Transverse colon (tissue), 4 donors: ENCODE measurements around the gene CALN1. TPM values are rescaled to one million over a fixed set of nuclear protein-coding genes. Genes with fewer than 3 reads are reported as not detected.

ENCODE experiments used
- DNase-seq: peaks from one replicate; pipeline ENCODE4 v3.0.0-alpha.2; 2019
- H3K27ac ChIP-seq, 4 donors: fragments of 200-600 bp; sonication (generic); 2 replicates each; pipeline ENCODE4 v1.5.1; 2016 to 2018; ENCODE audit warnings: inconsistent platforms in 4 of 4
- H3K27me3 ChIP-seq: fragments of 200-600 bp; sonication (generic); 2 replicates; pipeline ENCODE4 v1.5.1; 2017; ENCODE audit warnings: inconsistent platforms
- H3K36me3 ChIP-seq, 4 donors: fragments of 200-600 bp; sonication (generic); 2 replicates each; pipeline ENCODE4 v1.5.1; 2017 to 2019; ENCODE audit warnings: inconsistent platforms in 4 of 4
- H3K4me1 ChIP-seq, 4 donors: fragments of 200-600 bp; sonication (generic); 2 replicates each; pipeline ENCODE4 v1.5.1; 2017 to 2020; ENCODE audit warnings: inconsistent platforms in 4 of 4
- H3K4me3 ChIP-seq, 4 donors: fragments of 200-600 bp; sonication (generic); 1 replicate in 1 of 4; 2 replicates in 3 of 4; pipeline versions ENCODE4 v1.5.1 to v1.6.1; 2017 to 2019; ENCODE audit warnings: inconsistent platforms in 4 of 4
- H3K9me3 ChIP-seq, 2 donors: fragments of 200-600 bp; sonication (generic); 2 replicates each; pipeline ENCODE4 v1.5.1; 2017 to 2019; ENCODE audit warnings: inconsistent platforms in 2 of 2
- EP300 ChIP-seq: sonication (generic); formaldehyde crosslinking; IDR thresholded peaks from one replicate; pipeline ENCODE4 v1.6.1; 2017; ENCODE audit warnings: antibody characterized with exemption, low read depth
- POLR2A ChIP-seq: fragments of 450-650 bp; IDR thresholded peaks from one replicate; pipeline ENCODE4 v1.6.1; 2016; ENCODE audit warnings: antibody characterized with exemption, mild to moderate bottlenecking, moderate library complexity
- POLR2AphosphoS5 ChIP-seq, 3 donors: sonication (generic); formaldehyde crosslinking; IDR thresholded peaks; one replicate each; pipeline ENCODE4 v1.6.1; 2016; ENCODE audit warnings: antibody characterized with exemption in 3 of 3
- WGBS, 2 donors: methylation state at CpG; one replicate each; pipeline ENCODE4 v1.1.5; 2018; ENCODE audit warnings: low coverage in 1 of 2; 5-methylcytosine and 5-hydroxymethylcytosine counted together
- in situ Hi-C, 4 donors: fragments of 200-750 bp; cut with MboI; loops; one replicate each; pipeline versions ENCODE4 v1.15.0 to v1.15.1; 2017; ENCODE audit warnings: low sequenced_read_pairs in 3 of 4, low pct_ligation_motif_present in 1 of 4, low pct_unique_long_range_greater_than_20kb in 1 of 4
- intact Hi-C: fragments of 100-400 bp; cut with DNase I; formaldehyde crosslinking; loops from one replicate; pipeline ENCODE4 v1.15.1; 2023; ENCODE audit warnings: low total_unique reads
- total RNA-seq, 4 donors: library from RNA; depleted of rRNA; stranded (reverse); fragments of >200 nt; gene quantifications; one replicate each; pipeline ENCODE4 v1.1.0, GENCODE V29; 2016
- TF ChIP-seq, protein P1 (sequence below), 5 experiments: fragments of 200-600 bp in 3 of 5; fragments of 450-650 bp in 2 of 5; sonication (generic) in 3 of 5; IDR thresholded peaks; 1 replicate in 2 of 5; 2 replicates in 3 of 5; pipeline ENCODE4 v1.5.1; 2016 to 2017; ENCODE audit warnings: antibody characterized with exemption in 5 of 5, inconsistent platforms in 3 of 5, mild to moderate bottlenecking in 2 of 5, moderate library complexity in 1 of 5

The CALN1 gene
- total RNA-seq, 4 donors from 2014 or later = not detected

DNA sequence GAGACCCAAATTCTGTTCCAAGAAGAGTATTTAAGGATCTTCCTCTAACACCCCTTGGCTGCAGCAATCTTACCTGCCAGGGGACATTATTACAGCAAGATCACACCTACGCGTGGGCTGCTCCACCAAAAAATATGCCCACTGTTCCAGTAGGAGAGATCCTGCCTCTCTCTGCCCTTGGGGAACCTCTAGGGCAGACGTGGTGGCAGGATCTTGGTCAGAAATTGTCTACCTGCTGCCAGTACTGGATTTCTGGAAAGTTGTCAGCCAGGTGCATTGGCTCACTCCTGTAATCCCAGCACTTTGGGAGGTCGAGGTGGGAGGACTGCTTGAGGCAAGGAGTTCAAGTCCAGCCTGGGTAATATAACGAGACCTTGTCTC lies 259.0 kb downstream of the CALN1 start:
- in situ Hi-C loops = no loop called here

DNA sequence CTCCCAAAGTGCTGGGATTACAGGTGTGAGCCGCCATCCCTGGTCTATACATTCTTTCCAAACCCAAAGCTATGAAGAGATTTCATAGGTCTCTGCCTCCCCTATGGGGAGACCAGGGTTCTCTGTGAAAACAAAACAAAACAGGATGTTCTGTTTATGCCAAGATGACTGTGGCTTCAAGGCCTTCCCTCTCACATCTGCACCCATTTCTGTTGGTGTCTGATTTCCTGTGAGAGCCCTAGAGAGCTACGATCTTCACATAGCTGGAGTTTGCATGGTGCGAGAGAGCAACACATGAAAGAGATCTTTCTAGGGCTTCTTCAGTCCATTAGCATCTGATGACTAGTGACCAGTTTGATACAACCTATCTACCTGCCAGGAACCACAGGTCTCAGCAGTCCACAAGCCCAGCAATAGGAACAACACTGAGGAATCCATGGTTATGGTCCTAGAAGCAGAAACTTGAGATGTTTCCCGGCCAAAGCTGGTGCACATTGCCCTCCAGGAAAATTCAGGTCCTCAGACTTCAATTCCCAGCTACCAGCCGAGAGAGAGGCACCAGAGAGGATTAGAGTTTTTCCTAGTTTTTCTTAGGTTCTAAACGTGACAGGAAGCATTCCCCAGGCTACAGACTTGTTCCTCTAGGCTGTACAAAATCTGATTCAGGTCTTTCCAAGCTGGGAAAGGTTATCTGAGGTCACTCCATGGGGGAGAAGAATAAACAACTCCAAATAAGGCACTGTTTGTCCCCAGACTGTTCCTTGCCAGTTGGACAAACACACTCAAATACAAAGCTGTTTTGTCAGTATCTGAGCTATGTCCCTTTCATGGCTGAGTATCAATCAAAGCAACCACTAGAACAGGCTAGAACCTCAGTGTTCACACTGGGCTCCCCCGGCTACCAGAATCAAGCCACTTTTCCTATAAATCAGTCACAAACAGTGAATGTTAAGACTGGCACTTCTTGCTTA lies 259.7 kb downstream of the CALN1 start:
- Histone ChIP-seq H3K27me3 (no peaks in the 10 kb centered on the region), H3K36me3 (no peaks in the 10 kb centered on the region), H3K9me3 (no peaks in the 10 kb centered on the region), H3K4me1 (no peaks in the 10 kb centered on the region), H3K27ac (peak overlapping the region in 1 of 4 donors; percentile 8), H3K4me3 (no peak overlapping the region)
- no peak for DNase-seq
- in situ Hi-C loops = no loop called here
- intact Hi-C loops = no loop called here
- TF ChIP-seq, protein P1, sequence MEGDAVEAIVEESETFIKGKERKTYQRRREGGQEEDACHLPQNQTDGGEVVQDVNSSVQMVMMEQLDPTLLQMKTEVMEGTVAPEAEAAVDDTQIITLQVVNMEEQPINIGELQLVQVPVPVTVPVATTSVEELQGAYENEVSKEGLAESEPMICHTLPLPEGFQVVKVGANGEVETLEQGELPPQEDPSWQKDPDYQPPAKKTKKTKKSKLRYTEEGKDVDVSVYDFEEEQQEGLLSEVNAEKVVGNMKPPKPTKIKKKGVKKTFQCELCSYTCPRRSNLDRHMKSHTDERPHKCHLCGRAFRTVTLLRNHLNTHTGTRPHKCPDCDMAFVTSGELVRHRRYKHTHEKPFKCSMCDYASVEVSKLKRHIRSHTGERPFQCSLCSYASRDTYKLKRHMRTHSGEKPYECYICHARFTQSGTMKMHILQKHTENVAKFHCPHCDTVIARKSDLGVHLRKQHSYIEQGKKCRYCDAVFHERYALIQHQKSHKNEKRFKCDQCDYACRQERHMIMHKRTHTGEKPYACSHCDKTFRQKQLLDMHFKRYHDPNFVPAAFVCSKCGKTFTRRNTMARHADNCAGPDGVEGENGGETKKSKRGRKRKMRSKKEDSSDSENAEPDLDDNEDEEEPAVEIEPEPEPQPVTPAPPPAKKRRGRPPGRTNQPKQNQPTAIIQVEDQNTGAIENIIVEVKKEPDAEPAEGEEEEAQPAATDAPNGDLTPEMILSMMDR (IDR thresholded peaks at IDR 0.05) = no peak
- TF ChIP-seq POLR2AphosphoS5 (IDR thresholded peaks at IDR 0.05) (no peak), POLR2A (no peak), EP300 (no peak)
- WGBS, 2 donors = 25 to 52% methylated on average over 2 to 7 of the region's 7 CpGs

More for the DNA sequence above, 259.0 kb downstream of the CALN1 start:
- H3K4me3 ChIP-seq = no peak overlapping the region
- TF ChIP-seq POLR2AphosphoS5 (IDR thresholded peaks at IDR 0.05) (no peak), EP300 (no peak), POLR2A (no peak)
- TF ChIP-seq, protein P1 (IDR thresholded peaks at IDR 0.05) = no peak
- no peaks in the 10 kb centered on the region for H3K27me3 ChIP-seq
- H3K4me1 ChIP-seq = no peaks in the 10 kb centered on the region
- no peak overlapping the region for H3K27ac ChIP-seq
- intact Hi-C loops = no loop called here
- 72 to 100% methylated on average over 2 to 5 of the region's 5 CpGs for WGBS, 2 donors
- DNase-seq = no peak
- H3K9me3 ChIP-seq = no peaks in the 10 kb centered on the region
- no peaks in the 10 kb centered on the region for H3K36me3 ChIP-seq

DNA sequence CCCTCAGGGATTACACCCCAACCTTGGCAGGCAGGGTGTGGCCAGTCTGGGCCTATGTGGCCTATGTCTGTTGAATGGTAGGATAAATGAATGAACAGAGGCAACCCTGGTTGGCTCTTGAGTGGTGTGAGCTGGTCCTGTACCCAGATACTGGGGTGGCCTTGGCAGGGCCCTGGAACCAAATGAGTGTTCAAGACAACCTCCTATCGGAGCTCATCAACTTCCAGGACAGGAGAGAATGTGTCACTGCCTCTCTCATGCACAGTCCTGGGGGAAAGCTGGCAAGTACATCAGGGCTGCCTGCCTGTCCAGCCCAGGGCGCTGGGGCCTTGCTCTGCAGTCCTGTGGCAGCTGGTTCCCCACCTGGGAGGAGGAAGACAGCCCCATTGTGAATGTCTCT lies 271.6 kb downstream of the CALN1 start:
- Histone ChIP-seq H3K27me3 (no peaks in the 10 kb centered on the region), H3K4me1 (no peaks in the 10 kb centered on the region), H3K9me3 (no peaks in the 10 kb centered on the region), H3K27ac (no peak overlapping the region), H3K4me3 (no peak overlapping the region), H3K36me3 (no peaks in the 10 kb centered on the region)
- WGBS, 2 donors = 68% methylated on average over 2 of the region's 2 CpGs; no CpG with 5 or more reads in 1 of the 2 donors
- in situ Hi-C loops (no loop called here), intact Hi-C loops (no loop called here)
- DNase-seq = no peak
- TF ChIP-seq POLR2A = no peak
- TF ChIP-seq, protein P1 (IDR thresholded peaks at IDR 0.05) = no peak
- no peak for TF ChIP-seq EP300
- no peak for TF ChIP-seq POLR2AphosphoS5 (IDR thresholded peaks at IDR 0.05)

DNA sequence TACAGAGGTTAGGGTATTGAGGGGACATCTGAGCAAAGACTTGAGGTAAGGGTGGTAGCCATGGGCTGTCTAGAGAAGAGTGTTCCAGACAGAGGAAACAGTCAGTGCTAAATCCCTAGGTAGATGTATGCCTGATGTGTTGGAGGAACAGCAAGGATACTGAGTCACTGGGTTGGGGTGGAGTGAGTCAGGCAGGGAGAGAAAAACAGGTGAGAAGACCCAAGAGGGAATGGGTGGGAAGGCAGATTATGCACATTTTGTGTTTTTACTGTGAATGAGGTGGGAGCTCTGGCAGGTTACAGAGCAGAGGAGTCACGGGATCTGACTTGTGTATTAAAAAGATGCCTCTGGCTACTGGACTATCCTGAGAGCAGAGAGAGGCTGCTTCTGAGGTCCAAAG lies 285.0 kb downstream of the CALN1 start:
- DNase-seq = no peak
- intact Hi-C loops (no loop called here), in situ Hi-C loops (no loop called here)
- no peak overlapping the region for H3K4me3 ChIP-seq
- H3K9me3 ChIP-seq = no peaks in the 10 kb centered on the region
- no peaks in the 10 kb centered on the region for H3K27me3 ChIP-seq
- H3K27ac ChIP-seq = no peak overlapping the region
- no peak for TF ChIP-seq POLR2AphosphoS5 (IDR thresholded peaks at IDR 0.05)
- TF ChIP-seq POLR2A = no peak
- TF ChIP-seq EP300 = no peak
- TF ChIP-seq, protein P1 (IDR thresholded peaks at IDR 0.05) = no peak
- no peaks in the 10 kb centered on the region for H3K36me3 ChIP-seq
- no peaks in the 10 kb centered on the region for H3K4me1 ChIP-seq
- WGBS, 2 donors = 61 to 75% methylated on average over 1 of the region's 1 CpG
